Naive thymus-derived CD4-positive, alpha-beta T cell (primary cell): ENCODE results near the gene KLHL1. TPM values are rescaled to one million over a fixed set of nuclear protein-coding genes. Genes with fewer than 3 reads are reported as not detected.

Experiments used
- ATAC-seq: fragments of 150-1000 bp; cut with Tn5 transposase; 2 replicates; pipeline ENCODE4 v1.10.0; 2021; ENCODE audit warnings: mild to moderate bottlenecking, moderate library complexity
- CTCF ChIA-PET: fragments of 350-600 bp; sonication (Branson Sonifier 250); formaldehyde crosslinking; loops from one replicate; lab custom pipeline; 2021; ENCODE audit warnings: antibody characterized with exemption; lab: Charles Lee
- POLR2A ChIA-PET: fragments of 350-600 bp; sonication (Branson Sonifier 250); formaldehyde crosslinking; loops from one replicate; lab custom pipeline; 2021; ENCODE audit warnings: antibody characterized with exemption, inconsistent platforms; lab: Charles Lee
- DNase-seq, 9 donors: peaks; one replicate each; pipeline versions ENCODE4 v3.0.0 to v3.0.0-alpha.2; 2020 to 2022; ENCODE audit warnings: mixed read lengths in 1 of 9
- H3K27ac ChIP-seq: one replicate; pipeline ENCODE4 v1.7.0; 2013; ENCODE audit warnings: mild to moderate bottlenecking, low read depth, low read length, moderate library complexity
- H3K27me3 ChIP-seq, 2 donors: one replicate each; pipeline ENCODE4 v1.7.0; 2013; ENCODE audit warnings: low read length in 2 of 2, mild to moderate bottlenecking in 2 of 2, moderate library complexity in 2 of 2; ENCODE audit not compliant: control insufficient read depth in 2 of 2, insufficient read depth in 2 of 2
- H3K36me3 ChIP-seq, 3 experiments: 1 replicate in 2 of 3; 2 replicates in 1 of 3; pipeline ENCODE4 v1.7.0; 2013; ENCODE audit warnings: low read length in 3 of 3, mild to moderate bottlenecking in 3 of 3, moderate library complexity in 1 of 3; ENCODE audit not compliant: insufficient read depth in 3 of 3, control insufficient read depth in 2 of 3
- H3K4me1 ChIP-seq, 2 donors: one replicate each; pipeline ENCODE4 v1.7.0; 2013; ENCODE audit warnings: low read length in 2 of 2, mild to moderate bottlenecking in 2 of 2, moderate library complexity in 1 of 2; ENCODE audit not compliant: control insufficient read depth in 2 of 2, insufficient read depth in 2 of 2
- H3K4me3 ChIP-seq: 2 replicates; pipeline ENCODE4 v1.7.0; 2013; ENCODE audit warnings: mild to moderate bottlenecking, low read length
- H3K9me3 ChIP-seq, 3 experiments: 1 replicate in 2 of 3; 2 replicates in 1 of 3; pipeline ENCODE4 v1.7.0; 2013; ENCODE audit warnings: low read length in 3 of 3; ENCODE audit not compliant: control insufficient read depth in 2 of 3
- H3K27ac Mint-ChIP-seq, 9 donors: one replicate each; pipeline ENCODE4 v1.8.0; 2020 to 2022; ENCODE audit warnings: mixed read lengths in 9 of 9, mild to moderate bottlenecking in 8 of 9, moderate library complexity in 5 of 9, inconsistent platforms in 2 of 9
- H3K27me3 Mint-ChIP-seq, 5 donors: one replicate each; pipeline ENCODE4 v1.8.0; 2021 to 2022; ENCODE audit warnings: mixed read lengths in 5 of 5, mild to moderate bottlenecking in 1 of 5
- H3K36me3 Mint-ChIP-seq, 5 donors: one replicate each; pipeline ENCODE4 v1.8.0; 2020 to 2022; ENCODE audit warnings: mixed read lengths in 5 of 5, mild to moderate bottlenecking in 3 of 5, inconsistent platforms in 1 of 5
- H3K4me1 Mint-ChIP-seq, 7 donors: one replicate each; pipeline ENCODE4 v1.8.0; 2020 to 2022; ENCODE audit warnings: mixed read lengths in 7 of 7, mild to moderate bottlenecking in 3 of 7, inconsistent platforms in 1 of 7
- H3K4me3 Mint-ChIP-seq, 10 donors: one replicate each; pipeline ENCODE4 v1.8.0; 2020 to 2022; ENCODE audit warnings: mild to moderate bottlenecking in 10 of 10, mixed read lengths in 10 of 10, moderate library complexity in 6 of 10, inconsistent platforms in 2 of 10
- H3K9me3 Mint-ChIP-seq, 11 donors: one replicate each; pipeline ENCODE4 v1.8.0; 2020 to 2022; ENCODE audit warnings: mixed read lengths in 11 of 11, mild to moderate bottlenecking in 4 of 11, inconsistent platforms in 1 of 11, moderate library complexity in 1 of 11
- intact Hi-C, 2 donors: fragments of 100-400 bp; cut with micrococcal nuclease; formaldehyde crosslinking; loops; one replicate each; pipeline ENCODE4 v1.15.1; 2023
- polyA plus RNA-seq, 2 donors: library from polyadenylated mRNA; unstranded; fragments of 300-500 nt; fragmentation: Illumina TruSeq; gene quantifications; one replicate each; pipeline ENCODE4 v1.2.3, GENCODE V29; 2021
- total RNA-seq, 6 experiments: library from RNA in 5 of 6; stranded (reverse) in 5 of 6; gene quantifications; 1 replicate in 5 of 6; 2 replicates in 1 of 6; pipeline ENCODE4 v1.2.3 and lab custom pipeline; 2021 to 2026

The KLHL1 gene
- total and polyA plus RNA-seq, 7 experiments from 2014 or later: not detected

DNA sequence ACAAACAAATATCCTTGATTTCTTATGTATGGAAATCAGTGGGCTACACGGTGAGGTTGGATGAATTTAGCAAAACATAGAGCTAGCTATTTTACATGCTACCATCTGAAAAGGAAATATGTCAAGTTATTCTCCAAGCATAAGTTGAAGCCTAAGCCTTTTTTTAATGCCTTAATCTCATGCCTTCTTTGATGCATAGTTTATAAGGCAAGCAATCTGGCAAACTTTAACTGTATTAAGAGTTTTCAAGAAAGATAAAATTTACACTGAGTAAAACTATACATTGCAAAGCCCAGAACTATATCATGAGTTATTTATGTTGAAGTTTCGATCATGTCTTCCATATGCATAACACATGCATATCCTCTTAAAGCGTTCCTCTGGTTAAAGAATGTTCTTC lies 85.6 kb downstream of the KLHL1 start:
- no peaks in the 10 kb centered on the region for H3K27me3 ChIP-seq
- no peak overlapping the region for H3K27ac Mint-ChIP-seq
- H3K36me3 Mint-ChIP-seq: no peaks in the 10 kb centered on the region
- no peak for DNase-seq
- H3K4me1 Mint-ChIP-seq: no peaks in the 10 kb centered on the region
- no peak overlapping the region for H3K27ac ChIP-seq
- H3K9me3 ChIP-seq: no peaks in the 10 kb centered on the region
- H3K4me1 ChIP-seq: no peaks in the 10 kb centered on the region
- CTCF ChIA-PET: no interaction called here
- H3K9me3 Mint-ChIP-seq: peaks cover 0 to 22% (median 9%) of the 10 kb centered on the region in 11 donors
- H3K27me3 Mint-ChIP-seq: no peaks in the 10 kb centered on the region
- intact Hi-C loops: no loop called here
- H3K4me3 ChIP-seq: no peak overlapping the region
- no peak overlapping the region for H3K4me3 Mint-ChIP-seq
- ATAC-seq: no peak
- H3K36me3 ChIP-seq: no peaks in the 10 kb centered on the region
- POLR2A ChIA-PET: no interaction called here

DNA sequence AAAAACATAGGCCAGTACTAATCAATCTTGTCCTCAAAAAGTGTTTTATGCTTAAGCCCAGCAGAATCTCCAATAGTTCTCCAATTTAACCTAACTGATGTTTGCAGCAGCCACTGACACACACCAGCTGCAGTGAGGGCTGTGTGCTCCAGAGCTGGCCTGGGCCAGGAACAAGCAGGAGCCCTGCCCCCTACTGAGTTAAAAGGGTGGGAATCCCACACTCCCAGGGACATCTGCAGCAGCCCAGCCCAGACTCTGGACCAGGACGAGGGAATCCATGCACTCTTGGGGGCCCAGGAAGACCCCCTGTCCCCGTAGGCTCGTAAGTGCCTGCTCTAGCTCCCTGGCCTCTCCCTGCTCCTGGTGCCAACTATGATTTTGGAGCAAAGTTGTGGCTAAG lies 92.1 kb downstream of the KLHL1 start:
- H3K36me3 Mint-ChIP-seq: no peaks in the 10 kb centered on the region
- Histone ChIP-seq H3K27ac (no peak overlapping the region), H3K27me3 (no peaks in the 10 kb centered on the region), H3K4me3 (no peak overlapping the region), H3K4me1 (no peaks in the 10 kb centered on the region), H3K36me3 (no peaks in the 10 kb centered on the region), H3K9me3 (peaks cover 0 to 9% (median 0%) of the 10 kb centered on the region in 3 experiments)
- H3K4me1 Mint-ChIP-seq: no peaks in the 10 kb centered on the region
- ATAC-seq (no peak), DNase-seq (no peak)
- POLR2A ChIA-PET: no interaction called here
- intact Hi-C loops: no loop called here
- H3K27ac Mint-ChIP-seq: no peak overlapping the region
- no peak overlapping the region for H3K4me3 Mint-ChIP-seq
- CTCF ChIA-PET: no interaction called here
- H3K27me3 Mint-ChIP-seq: no peaks in the 10 kb centered on the region
- H3K9me3 Mint-ChIP-seq: peaks cover 0 to 17% (median 10%) of the 10 kb centered on the region in 11 donors

DNA sequence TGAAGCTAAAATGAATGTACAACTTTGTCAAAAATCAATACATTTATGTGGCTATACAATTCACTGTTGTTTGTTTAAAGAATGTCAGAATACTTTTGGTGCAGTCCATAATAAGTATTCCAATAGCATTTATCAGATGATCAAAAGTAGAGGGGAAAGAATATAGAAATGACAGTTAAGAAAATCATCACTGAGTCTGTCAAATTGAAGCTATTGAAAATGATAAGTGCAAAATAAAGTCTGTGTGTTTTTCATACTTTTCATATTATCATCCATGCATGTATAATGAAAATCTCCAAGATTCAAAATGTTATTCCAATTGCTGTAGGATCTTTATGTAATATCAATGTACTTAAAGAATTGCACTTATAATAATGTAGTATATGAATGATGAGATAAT lies 93.9 kb downstream of the KLHL1 start:
- Histone ChIP-seq H3K36me3 (no peaks in the 10 kb centered on the region), H3K4me1 (no peaks in the 10 kb centered on the region), H3K27me3 (no peaks in the 10 kb centered on the region), H3K9me3 (peaks cover 0 to 9% (median 0%) of the 10 kb centered on the region in 3 experiments), H3K27ac (no peak overlapping the region), H3K4me3 (no peak overlapping the region)
- Mint-ChIP-seq H3K4me1 (no peaks in the 10 kb centered on the region), H3K4me3 (no peak overlapping the region), H3K27me3 (no peaks in the 10 kb centered on the region), H3K9me3 (peaks cover 4 to 26% (median 15%) of the 10 kb centered on the region in 11 donors), H3K36me3 (no peaks in the 10 kb centered on the region), H3K27ac (no peak overlapping the region)
- ChIA-PET POLR2A (no interaction called here), CTCF (interaction anchor here (0.6 kb wide), 1 partner anchor 371 kb away, joined by 3 read pairs; no protein-coding TSS in a partner anchor)
- DNase-seq: no peak
- intact Hi-C loops: no loop called here
- ATAC-seq: no peak

DNA sequence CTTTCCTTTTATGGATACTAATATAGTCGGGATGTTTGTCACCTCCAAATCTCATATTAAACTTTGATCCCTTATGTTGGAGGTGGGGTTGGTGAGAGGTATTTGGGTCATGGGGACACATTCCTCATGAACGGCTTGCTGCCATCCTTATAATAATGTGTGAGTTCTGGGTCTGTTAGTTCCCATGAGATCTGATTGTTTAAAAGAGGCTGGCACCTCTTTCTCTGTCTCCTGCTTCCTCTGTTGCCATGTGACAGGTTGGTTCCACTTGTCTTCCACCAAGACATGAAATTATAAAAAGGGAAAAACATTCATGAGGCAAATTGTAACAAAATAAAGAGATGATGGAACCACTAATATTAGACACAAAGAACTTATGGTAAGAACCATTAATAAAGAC lies 108.4 kb downstream of the KLHL1 start:
- H3K4me3 Mint-ChIP-seq: no peak overlapping the region
- ChIA-PET POLR2A (interaction anchor here (0.7 kb wide), 1 partner anchor 26 kb away, joined by 3 read pairs; no protein-coding TSS in a partner anchor), CTCF (no interaction called here)
- no peaks in the 10 kb centered on the region for H3K4me1 Mint-ChIP-seq
- DNase-seq: no peak
- no peaks in the 10 kb centered on the region for H3K27me3 ChIP-seq
- no peak overlapping the region for H3K4me3 ChIP-seq
- H3K27me3 Mint-ChIP-seq: no peaks in the 10 kb centered on the region
- H3K27ac ChIP-seq: no peak overlapping the region
- no peak for ATAC-seq
- H3K36me3 Mint-ChIP-seq: no peaks in the 10 kb centered on the region
- H3K9me3 ChIP-seq: no peaks in the 10 kb centered on the region
- no peak overlapping the region for H3K27ac Mint-ChIP-seq
- no peaks in the 10 kb centered on the region for H3K36me3 ChIP-seq
- H3K9me3 Mint-ChIP-seq: peaks cover 0 to 5% (median 0%) of the 10 kb centered on the region in 11 donors
- intact Hi-C loops: no loop called here
- H3K4me1 ChIP-seq: no peaks in the 10 kb centered on the region

DNA sequence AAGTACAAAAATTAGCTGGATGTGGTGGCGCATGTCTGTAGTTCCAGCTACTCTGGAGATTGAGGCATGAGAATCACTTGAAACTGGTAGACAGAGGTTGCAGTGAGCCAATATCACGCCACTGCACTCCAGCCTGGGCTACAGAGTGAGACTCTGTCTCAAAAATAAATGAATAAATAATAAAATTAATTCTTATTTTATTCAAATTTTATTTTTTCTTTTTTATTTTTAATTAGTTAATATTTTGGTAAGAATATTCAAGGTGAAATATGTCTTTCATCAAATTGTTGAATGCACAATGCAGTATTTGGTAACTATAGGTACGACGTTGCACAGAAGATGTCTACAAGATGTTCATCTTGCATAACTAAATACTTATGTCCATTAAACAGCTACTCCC lies 111.2 kb downstream of the KLHL1 start:
- ChIA-PET CTCF (no interaction called here), POLR2A (no interaction called here)
- H3K27me3 ChIP-seq: no peaks in the 10 kb centered on the region
- H3K4me1 ChIP-seq: no peaks in the 10 kb centered on the region
- DNase-seq: no peak
- Mint-ChIP-seq H3K4me1 (no peaks in the 10 kb centered on the region), H3K9me3 (peaks cover 0 to 8% (median 4%) of the 10 kb centered on the region in 11 donors), H3K27ac (no peak overlapping the region), H3K27me3 (no peaks in the 10 kb centered on the region), H3K4me3 (no peak overlapping the region), H3K36me3 (no peaks in the 10 kb centered on the region)
- no peaks in the 10 kb centered on the region for H3K9me3 ChIP-seq
- H3K27ac ChIP-seq: no peak overlapping the region
- intact Hi-C loops: no loop called here
- ATAC-seq: no peak
- no peak overlapping the region for H3K4me3 ChIP-seq
- H3K36me3 ChIP-seq: no peaks in the 10 kb centered on the region

DNA sequence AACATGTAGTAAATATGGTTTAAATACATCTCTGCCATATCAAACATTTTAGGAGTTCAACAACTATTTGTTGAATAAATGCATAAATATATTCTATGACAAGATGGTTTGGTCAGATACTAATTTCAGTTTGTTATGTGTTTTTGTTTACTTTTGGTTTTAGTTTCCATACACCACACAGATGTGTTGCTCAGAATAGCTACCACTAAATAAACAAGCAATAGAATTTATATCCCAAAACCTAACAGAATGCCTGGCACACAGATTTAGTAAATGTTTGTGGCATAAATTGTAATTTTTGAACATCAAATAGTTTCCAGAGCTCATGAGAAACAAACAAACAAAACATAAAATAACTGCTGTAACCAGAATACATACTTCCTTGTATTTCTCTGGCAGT lies 127.5 kb downstream of the KLHL1 start:
- Mint-ChIP-seq H3K4me1 (no peaks in the 10 kb centered on the region), H3K27me3 (no peaks in the 10 kb centered on the region), H3K36me3 (no peaks in the 10 kb centered on the region), H3K27ac (no peak overlapping the region), H3K9me3 (peaks cover 1 to 21% (median 5%) of the 10 kb centered on the region in 11 donors), H3K4me3 (no peak overlapping the region)
- DNase-seq (no peak), ATAC-seq (no peak)
- POLR2A ChIA-PET: no interaction called here
- Histone ChIP-seq H3K36me3 (no peaks in the 10 kb centered on the region), H3K4me1 (no peaks in the 10 kb centered on the region), H3K27me3 (no peaks in the 10 kb centered on the region), H3K4me3 (no peak overlapping the region), H3K9me3 (no peaks in the 10 kb centered on the region), H3K27ac (no peak overlapping the region)
- CTCF ChIA-PET: no interaction called here
- intact Hi-C loops: no loop called here

DNA sequence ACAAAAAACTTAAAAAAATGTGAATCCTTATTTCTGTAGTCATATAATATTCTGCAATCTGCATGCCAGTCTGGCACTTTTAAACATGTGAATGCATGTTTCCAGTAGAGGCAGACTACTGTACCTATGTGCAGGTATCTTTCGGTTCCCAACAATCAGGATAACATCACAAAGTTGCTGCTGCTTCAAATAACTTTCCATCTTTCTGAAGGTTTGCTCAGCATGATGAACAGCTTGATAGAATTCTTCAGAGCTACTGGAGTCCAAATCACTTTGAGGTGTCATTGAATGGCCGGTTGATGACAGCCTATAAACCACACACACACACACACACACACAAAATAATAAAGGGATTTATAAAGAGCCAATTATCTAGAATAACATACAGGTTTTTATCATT lies 132.8 kb downstream of the KLHL1 start:
- peaks cover 0 to 10% (median 3%) of the 10 kb centered on the region in 11 donors for H3K9me3 Mint-ChIP-seq
- Histone ChIP-seq H3K4me3 (no peak overlapping the region), H3K27ac (no peak overlapping the region), H3K4me1 (no peaks in the 10 kb centered on the region), H3K27me3 (no peaks in the 10 kb centered on the region), H3K9me3 (no peaks in the 10 kb centered on the region), H3K36me3 (no peaks in the 10 kb centered on the region)
- DNase-seq: no peak
- H3K4me3 Mint-ChIP-seq: no peak overlapping the region
- H3K36me3 Mint-ChIP-seq: no peaks in the 10 kb centered on the region
- intact Hi-C loops: no loop called here
- POLR2A ChIA-PET: no interaction called here
- CTCF ChIA-PET: no interaction called here
- ATAC-seq: no peak
- no peaks in the 10 kb centered on the region for H3K4me1 Mint-ChIP-seq
- H3K27ac Mint-ChIP-seq: no peak overlapping the region
- no peaks in the 10 kb centered on the region for H3K27me3 Mint-ChIP-seq
